Measurements from ENCODE around the gene LCE1C. TPM values are rescaled to one million over a fixed set of nuclear protein-coding genes. Genes with fewer than 3 reads are reported as not detected.

The LCE1C gene
- total RNA-seq, 1 experiment from 2014 or later: not detected

DNA sequence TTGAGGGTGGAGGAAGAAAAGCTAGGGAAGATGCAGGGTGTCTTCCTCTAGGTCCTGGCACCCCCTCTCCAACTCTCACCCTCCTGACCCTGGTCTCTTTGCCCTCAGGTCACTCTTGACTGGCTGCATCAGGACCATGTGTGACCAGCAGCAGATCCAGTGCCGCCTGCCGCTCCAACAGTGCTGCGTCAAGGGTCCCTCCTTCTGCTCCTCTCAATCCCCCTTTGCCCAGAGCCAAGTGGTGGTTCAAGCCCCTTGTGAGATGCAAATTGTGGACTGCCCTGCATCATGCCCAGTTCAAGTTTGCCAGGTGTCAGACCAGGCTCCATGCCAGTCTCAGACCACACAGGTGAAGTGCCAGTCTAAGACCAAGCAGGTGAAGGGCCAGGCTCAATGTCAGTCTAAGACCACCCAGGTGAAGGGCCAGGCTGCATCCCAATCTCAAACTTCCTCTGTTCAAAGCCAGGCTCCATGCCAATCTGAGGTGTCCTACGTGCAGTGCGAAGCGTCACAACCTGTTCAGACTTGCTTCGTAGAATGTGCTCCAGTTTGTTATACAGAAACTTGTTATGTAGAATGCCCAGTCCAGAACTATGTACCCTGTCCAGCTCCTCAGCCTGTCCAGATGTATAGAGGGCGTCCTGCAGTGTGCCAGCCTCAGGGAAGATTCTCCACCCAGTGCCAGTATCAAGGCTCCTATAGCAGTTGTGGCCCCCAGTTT, 46.8 kb downstream of the LCE1C start (continued):
- TF ChIP-seq, protein P1, sequence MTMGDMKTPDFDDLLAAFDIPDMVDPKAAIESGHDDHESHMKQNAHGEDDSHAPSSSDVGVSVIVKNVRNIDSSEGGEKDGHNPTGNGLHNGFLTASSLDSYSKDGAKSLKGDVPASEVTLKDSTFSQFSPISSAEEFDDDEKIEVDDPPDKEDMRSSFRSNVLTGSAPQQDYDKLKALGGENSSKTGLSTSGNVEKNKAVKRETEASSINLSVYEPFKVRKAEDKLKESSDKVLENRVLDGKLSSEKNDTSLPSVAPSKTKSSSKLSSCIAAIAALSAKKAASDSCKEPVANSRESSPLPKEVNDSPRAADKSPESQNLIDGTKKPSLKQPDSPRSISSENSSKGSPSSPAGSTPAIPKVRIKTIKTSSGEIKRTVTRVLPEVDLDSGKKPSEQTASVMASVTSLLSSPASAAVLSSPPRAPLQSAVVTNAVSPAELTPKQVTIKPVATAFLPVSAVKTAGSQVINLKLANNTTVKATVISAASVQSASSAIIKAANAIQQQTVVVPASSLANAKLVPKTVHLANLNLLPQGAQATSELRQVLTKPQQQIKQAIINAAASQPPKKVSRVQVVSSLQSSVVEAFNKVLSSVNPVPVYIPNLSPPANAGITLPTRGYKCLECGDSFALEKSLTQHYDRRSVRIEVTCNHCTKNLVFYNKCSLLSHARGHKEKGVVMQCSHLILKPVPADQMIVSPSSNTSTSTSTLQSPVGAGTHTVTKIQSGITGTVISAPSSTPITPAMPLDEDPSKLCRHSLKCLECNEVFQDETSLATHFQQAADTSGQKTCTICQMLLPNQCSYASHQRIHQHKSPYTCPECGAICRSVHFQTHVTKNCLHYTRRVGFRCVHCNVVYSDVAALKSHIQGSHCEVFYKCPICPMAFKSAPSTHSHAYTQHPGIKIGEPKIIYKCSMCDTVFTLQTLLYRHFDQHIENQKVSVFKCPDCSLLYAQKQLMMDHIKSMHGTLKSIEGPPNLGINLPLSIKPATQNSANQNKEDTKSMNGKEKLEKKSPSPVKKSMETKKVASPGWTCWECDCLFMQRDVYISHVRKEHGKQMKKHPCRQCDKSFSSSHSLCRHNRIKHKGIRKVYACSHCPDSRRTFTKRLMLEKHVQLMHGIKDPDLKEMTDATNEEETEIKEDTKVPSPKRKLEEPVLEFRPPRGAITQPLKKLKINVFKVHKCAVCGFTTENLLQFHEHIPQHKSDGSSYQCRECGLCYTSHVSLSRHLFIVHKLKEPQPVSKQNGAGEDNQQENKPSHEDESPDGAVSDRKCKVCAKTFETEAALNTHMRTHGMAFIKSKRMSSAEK (CRISPR knock-in tag; IDR thresholded peaks at IDR 0.05; ENCODE audit: borderline replicate concordance): no peak
- TF ChIP-seq ETV6 (CRISPR knock-in tag; IDR thresholded peaks at IDR 0.05) (no peak), GABPB1 (CRISPR knock-in tag; IDR thresholded peaks at IDR 0.05) (no peak)
- TF ChIP-seq, protein P2, sequence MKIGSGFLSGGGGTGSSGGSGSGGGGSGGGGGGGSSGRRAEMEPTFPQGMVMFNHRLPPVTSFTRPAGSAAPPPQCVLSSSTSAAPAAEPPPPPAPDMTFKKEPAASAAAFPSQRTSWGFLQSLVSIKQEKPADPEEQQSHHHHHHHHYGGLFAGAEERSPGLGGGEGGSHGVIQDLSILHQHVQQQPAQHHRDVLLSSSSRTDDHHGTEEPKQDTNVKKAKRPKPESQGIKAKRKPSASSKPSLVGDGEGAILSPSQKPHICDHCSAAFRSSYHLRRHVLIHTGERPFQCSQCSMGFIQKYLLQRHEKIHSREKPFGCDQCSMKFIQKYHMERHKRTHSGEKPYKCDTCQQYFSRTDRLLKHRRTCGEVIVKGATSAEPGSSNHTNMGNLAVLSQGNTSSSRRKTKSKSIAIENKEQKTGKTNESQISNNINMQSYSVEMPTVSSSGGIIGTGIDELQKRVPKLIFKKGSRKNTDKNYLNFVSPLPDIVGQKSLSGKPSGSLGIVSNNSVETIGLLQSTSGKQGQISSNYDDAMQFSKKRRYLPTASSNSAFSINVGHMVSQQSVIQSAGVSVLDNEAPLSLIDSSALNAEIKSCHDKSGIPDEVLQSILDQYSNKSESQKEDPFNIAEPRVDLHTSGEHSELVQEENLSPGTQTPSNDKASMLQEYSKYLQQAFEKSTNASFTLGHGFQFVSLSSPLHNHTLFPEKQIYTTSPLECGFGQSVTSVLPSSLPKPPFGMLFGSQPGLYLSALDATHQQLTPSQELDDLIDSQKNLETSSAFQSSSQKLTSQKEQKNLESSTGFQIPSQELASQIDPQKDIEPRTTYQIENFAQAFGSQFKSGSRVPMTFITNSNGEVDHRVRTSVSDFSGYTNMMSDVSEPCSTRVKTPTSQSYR (CRISPR knock-in tag; IDR thresholded peaks at IDR 0.05): no peak

DNA sequence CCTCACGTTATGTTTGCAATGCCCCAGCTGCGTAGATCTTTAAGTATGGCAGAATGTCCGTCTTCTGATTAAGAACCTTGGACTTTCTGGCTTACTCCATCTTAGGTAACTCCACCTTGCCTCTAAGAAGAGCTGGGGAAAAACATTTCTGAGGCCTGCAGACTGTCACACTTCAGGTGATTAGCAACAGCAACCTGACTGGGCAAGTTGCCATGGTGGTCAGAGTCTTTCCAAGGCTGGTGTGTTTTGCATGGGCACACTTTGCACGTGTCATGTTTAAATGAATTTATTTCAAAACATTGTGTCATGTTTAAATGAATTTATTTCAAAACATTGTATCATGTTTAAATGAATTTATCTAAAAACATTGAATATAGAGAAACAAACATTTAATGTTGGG, 47.8 kb downstream of the LCE1C start:
- H3K36me3 Mint-ChIP-seq: peaks cover 85% of the 10 kb centered on the region
- H3K27me3 Mint-ChIP-seq (ENCODE audit: low read depth): peaks cover 16% of the 10 kb centered on the region
- TF ChIP-seq, protein P3, sequence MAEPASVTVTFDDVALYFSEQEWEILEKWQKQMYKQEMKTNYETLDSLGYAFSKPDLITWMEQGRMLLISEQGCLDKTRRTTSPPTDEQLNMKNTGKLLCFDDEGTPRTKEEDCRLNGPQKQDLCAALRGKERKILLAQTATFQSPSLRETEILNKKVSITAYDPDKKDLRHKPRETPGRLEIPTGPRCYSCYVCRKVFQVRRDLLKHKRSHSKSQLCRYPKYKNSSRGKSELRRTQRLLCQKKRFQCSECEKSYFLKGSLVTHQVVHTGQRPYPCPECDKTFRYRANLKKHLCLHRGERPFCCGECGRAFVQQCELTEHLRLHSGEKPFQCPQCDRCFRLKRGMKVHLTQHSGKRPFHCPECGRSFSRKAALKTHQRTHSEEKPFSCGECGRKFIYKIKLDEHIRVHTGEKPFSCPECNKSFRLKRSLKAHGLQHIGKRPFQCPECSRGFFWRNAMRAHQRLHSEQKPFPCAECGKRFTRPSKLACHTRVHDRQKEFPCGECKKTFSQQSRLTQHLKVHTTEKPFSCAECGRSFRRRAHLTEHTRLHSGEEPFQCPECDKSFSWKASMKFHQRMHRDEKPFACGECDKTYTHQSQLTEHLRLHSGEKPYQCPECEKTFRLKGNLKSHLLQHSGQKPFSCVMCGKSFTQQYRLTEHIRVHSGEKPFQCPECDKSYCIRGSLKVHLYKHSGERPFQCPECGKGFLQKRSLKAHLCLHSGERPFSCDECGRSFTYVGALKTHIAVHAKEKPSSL (CRISPR knock-in tag; conservative IDR thresholded peaks at IDR 0.05): no peak
- TF ChIP-seq EMX1 (CRISPR knock-in tag; IDR thresholded peaks at IDR 0.05) (no peak), ZNF219 (CRISPR knock-in tag; IDR thresholded peaks at IDR 0.05; ENCODE audit: borderline replicate concordance) (no peak), JAZF1 (CRISPR knock-in tag; IDR thresholded peaks at IDR 0.05) (no peak), RORB (CRISPR knock-in tag; IDR thresholded peaks at IDR 0.05) (no peak)
- H3K27ac Mint-ChIP-seq: no peak overlapping the region
- H3K4me3 Mint-ChIP-seq: no peak overlapping the region
- POLR2A ChIA-PET: no interaction called here
- CTCF ChIA-PET: no interaction called here
- ATAC-seq (no peak), DNase-seq (ENCODE audit: low spot score) (no peak)
- H3K9me3 Mint-ChIP-seq: peaks cover 94% of the 10 kb centered on the region
- H3K4me1 Mint-ChIP-seq: no peaks in the 10 kb centered on the region

DNA sequence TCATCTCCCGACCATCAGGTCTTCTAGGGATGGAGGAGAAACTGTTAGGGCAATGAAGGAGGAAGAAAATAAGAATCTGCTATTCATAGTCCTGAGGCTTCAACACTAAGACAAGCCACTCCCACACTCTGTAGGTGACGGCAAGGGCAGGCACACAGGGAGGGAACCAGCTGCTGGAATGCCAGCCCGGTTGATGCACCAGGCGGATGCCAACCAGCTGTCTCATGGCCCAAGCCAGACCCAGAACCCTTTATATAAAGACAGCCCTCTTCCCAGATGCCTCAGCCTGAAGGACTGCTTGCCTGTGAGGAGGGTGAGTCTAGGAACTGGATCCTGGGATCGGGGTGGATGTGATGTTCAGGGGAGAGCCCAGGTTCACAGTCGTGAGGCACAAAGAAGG, 48.7 kb downstream of the LCE1C start, which contains the start of gene KPRP:
Gene KPRP, plus strand, starts transcription at position 279 of the 400 bp plus-strand sequence. CDS start 1,564 bp downstream, outside the sequence.
- no peaks in the 10 kb centered on the region for H3K4me1 Mint-ChIP-seq
- DNase-seq (ENCODE audit: low spot score) (no peak), ATAC-seq (no peak)
- H3K4me3 Mint-ChIP-seq: no peak within 1 kb of the TSS
- ChIA-PET CTCF (no interaction called here), POLR2A (no interaction called here)
- H3K27ac Mint-ChIP-seq: no peak within 1 kb of the TSS
- TF ChIP-seq FOXP1 (CRISPR knock-in tag; IDR thresholded peaks at IDR 0.05; ENCODE audit: borderline replicate concordance) (no peak), ESRRA (CRISPR knock-in tag; IDR thresholded peaks at IDR 0.05; ENCODE audit: borderline replicate concordance) (no peak)
- H3K36me3 Mint-ChIP-seq: peaks cover 88% of the 10 kb centered on the region
- H3K9me3 Mint-ChIP-seq: peaks cover 97% of the 10 kb centered on the region
- H3K27me3 Mint-ChIP-seq (ENCODE audit: low read depth): peaks cover 20% of the 10 kb centered on the region
